AG10803 (cell line): ENCODE data around the gene TERT.

Experiments
- DNase-seq: peaks from one replicate; pipeline ENCODE4 v3.0.0; 2010; ENCODE audit warnings: low read depth
- H3K4me3 ChIP-seq: 2 replicates; pipeline ENCODE4 v1.5.1; 2011; ENCODE audit warnings: mild to moderate bottlenecking, low read length, control low read depth
- CTCF ChIP-seq: conservative IDR thresholded peaks from 2 replicates; pipeline ENCODE4 v1.5.1; 2011; ENCODE audit warnings: mild to moderate bottlenecking, low read length, control low read depth, inconsistent platforms

Gene TERT

DNA sequence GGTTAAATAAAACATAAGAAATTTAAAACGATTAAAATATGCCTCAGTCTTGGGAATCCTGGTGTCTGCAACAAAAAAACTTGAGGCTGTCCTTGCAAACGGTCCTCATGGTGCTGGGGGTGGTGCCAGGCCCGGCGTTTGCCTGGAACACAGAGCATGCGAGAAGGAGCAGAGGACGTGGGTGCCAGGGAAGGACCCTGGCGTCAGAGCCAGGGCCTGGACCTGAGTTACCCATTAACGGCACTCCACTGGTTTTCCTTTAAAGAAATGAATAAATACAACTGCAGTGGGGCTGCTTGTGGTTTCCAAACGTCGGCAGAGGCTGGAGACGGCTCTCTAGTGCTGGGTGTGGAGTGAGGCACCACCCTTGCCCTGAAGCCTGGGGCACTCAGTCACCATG is 69.8 kb downstream of the TERT start, which contains the start of gene SLC6A18:
TSS of gene SLC6A18 (plus strand) at position 301 of the 400 bp plus-strand sequence. CDS start at position 398, 97 bp downstream.
- no peak within 1 kb of the TSS for H3K4me3 ChIP-seq
- no peak for TF ChIP-seq CTCF
- no peak for DNase-seq

DNA sequence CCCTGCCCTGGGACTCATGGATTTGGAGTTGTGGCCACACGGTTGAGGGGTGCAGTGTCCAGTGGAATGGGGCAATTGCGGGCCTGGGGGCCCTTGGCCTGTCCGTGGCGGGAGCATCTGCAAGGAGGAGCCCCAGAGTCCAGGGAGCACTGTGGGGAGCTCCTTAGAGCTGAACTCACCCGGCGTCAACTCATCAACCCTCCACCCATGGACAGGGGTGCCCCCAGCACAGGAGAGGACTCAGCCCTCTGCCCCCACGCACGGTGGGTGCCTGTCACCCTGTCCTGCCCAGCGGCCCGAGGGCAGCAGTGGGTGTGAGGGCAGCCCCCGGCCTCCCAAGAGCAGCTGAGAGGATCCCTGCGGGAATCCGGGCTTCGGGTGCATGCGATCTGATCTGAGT is 70.2 kb downstream of the TERT start:
- TF ChIP-seq CTCF = no peak
- H3K4me3 ChIP-seq = no peak overlapping the region
- no peak for DNase-seq

- TF ChIP-seq CTCF = no peak
- no peak for DNase-seq
- no peak overlapping the region for H3K4me3 ChIP-seq
These were observed 71.6 kb downstream of the TERT start for GRCh38 chr5:1223278-1223670.

GRCh38 chr5:1222621-1223277 is 72.1 kb downstream of the TERT start:
- no peak for DNase-seq
- no peak for TF ChIP-seq CTCF
- H3K4me3 ChIP-seq = no peak overlapping the region

DNA sequence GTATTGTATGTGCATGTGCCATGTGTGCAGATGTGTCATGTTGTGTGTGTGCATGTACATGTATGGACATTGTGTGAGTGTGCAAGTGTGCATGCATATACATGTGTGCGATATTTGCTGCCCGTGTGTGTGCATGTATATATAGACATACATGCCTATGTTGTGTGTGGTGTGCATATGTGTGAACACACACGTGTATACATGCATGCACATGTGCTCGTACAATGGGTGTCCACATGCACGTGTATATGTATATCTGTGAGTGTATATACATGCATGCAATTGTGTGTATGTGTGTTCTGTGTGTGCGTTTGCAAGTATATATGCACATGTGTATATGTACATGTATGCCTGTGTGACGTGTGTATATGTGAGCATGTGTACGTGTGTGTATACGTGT is 72.7 kb downstream of the TERT start:
- no peak for DNase-seq
- no peak overlapping the region for H3K4me3 ChIP-seq
- TF ChIP-seq CTCF = no peak

GRCh38 chr5:1221721-1222120 is 73.1 kb downstream of the TERT start:
- no peak for TF ChIP-seq CTCF
- no peak overlapping the region for H3K4me3 ChIP-seq
- no peak for DNase-seq

DNA sequence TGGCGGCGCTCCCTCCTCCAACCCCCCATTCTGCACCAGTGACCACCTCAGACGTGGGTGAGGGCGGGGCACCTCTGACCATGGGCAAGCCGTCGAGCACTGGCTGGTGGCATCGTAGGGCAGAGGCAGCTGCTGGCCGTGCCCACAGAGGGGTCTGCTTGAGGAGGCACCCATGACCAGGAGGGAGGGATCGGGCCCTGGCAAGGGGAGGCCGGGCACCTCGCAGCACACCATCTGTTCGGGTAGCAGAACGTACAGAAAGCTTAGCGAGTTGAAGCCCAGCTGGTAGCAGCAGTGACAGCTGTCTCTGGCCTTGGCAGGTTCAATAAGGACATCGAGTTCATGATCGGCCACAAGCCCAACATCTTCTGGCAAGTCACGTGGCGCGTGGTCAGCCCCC is 74.0 kb downstream of the TERT start:
- no peak for DNase-seq
- H3K4me3 ChIP-seq = no peak overlapping the region
- no peak for TF ChIP-seq CTCF
